Nephron progenitor cell (in vitro differentiated cells): Measurements from ENCODE around the gene PHC2.

Source experiments
- DNase-seq: peaks from one replicate; pipeline ENCODE4 v3.0.0; 2021
- H3K27ac Mint-ChIP-seq: 2 replicates; pipeline ENCODE4 v1.8.0; 2021; ENCODE audit warnings: mild to moderate bottlenecking, moderate library complexity, mixed read lengths
- H3K27me3 Mint-ChIP-seq: 2 replicates; pipeline ENCODE4 v1.8.0; 2021; ENCODE audit warnings: mild to moderate bottlenecking, low read depth, mixed read lengths; ENCODE audit not compliant: poor library complexity
- H3K36me3 Mint-ChIP-seq: 2 replicates; pipeline ENCODE4 v1.8.0; 2021; ENCODE audit warnings: low read depth, mixed read lengths
- H3K4me1 Mint-ChIP-seq: 2 replicates; pipeline ENCODE4 v1.8.0; 2021; ENCODE audit warnings: mixed read lengths
- H3K4me3 Mint-ChIP-seq: 2 replicates; pipeline ENCODE4 v1.8.0; 2021; ENCODE audit warnings: mild to moderate bottlenecking, moderate library complexity, mixed read lengths
- H3K9me3 Mint-ChIP-seq: 2 replicates; pipeline ENCODE4 v1.8.0; 2021; ENCODE audit warnings: mild to moderate bottlenecking, moderate library complexity, mixed read lengths
- TF ChIP-seq, protein P1 (sequence below): fragments of 200-600 bp; sonication (generic); IDR thresholded peaks from 2 replicates; pipeline ENCODE4 v1.5.0; 2021; ENCODE audit warnings: antibody characterized with exemption

PHC2 gene

DNA sequence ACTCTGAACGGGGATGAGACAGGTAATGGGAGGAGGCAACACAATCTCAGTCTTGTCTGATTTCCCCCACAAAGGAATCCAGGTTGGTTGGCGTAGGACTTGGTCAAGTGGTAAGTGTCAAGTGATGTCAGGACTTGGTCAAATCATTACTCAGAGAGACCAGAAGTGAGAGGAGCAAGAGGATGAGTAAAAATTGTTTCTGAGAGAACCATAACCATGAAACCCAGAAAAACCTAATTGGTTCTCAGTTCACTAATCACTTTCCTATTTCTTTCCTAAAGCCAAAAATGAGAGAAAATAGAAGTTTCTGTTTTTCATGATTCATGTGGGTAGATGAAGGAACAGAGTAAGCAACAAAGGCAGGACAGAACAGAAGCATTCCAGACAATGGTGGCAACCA, 5.0 kb downstream of the PHC2 start:
- peaks cover 54% of the 10 kb centered on the region for H3K36me3 Mint-ChIP-seq
- H3K4me1 Mint-ChIP-seq, result peaks cover 28% of the 10 kb centered on the region
- no peak overlapping the region for H3K27ac Mint-ChIP-seq
- no peak for DNase-seq
- peaks cover 14% of the 10 kb centered on the region for H3K9me3 Mint-ChIP-seq
- TF ChIP-seq, protein P1, sequence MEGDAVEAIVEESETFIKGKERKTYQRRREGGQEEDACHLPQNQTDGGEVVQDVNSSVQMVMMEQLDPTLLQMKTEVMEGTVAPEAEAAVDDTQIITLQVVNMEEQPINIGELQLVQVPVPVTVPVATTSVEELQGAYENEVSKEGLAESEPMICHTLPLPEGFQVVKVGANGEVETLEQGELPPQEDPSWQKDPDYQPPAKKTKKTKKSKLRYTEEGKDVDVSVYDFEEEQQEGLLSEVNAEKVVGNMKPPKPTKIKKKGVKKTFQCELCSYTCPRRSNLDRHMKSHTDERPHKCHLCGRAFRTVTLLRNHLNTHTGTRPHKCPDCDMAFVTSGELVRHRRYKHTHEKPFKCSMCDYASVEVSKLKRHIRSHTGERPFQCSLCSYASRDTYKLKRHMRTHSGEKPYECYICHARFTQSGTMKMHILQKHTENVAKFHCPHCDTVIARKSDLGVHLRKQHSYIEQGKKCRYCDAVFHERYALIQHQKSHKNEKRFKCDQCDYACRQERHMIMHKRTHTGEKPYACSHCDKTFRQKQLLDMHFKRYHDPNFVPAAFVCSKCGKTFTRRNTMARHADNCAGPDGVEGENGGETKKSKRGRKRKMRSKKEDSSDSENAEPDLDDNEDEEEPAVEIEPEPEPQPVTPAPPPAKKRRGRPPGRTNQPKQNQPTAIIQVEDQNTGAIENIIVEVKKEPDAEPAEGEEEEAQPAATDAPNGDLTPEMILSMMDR, result no peak
- H3K4me3 Mint-ChIP-seq, result peak overlapping the region; percentile 68
- H3K27me3 Mint-ChIP-seq, result no peaks in the 10 kb centered on the region

DNA sequence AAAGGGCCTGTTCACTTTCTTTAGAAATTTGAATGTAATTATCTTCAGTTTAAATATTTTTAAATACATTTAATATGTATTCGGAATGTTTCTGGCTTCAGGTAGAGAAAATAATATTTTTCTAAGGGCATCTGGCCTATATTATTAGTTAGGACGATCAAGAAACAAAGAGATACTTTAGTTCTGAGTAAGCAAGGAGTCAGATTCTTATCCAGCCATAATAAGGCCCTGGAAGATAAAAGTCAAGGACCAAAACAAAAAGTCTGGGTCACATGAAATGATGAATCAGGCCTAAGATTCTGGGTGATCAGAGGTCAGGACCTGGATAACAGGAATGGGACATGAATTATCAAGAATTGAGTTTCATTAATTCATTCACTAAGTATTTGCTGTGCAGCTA, 6.3 kb downstream of the PHC2 start:
- no peak for DNase-seq
- peak overlapping the region; percentile 35 for H3K4me3 Mint-ChIP-seq
- TF ChIP-seq, protein P1, result no peak
- H3K36me3 Mint-ChIP-seq, result peaks cover 67% of the 10 kb centered on the region
- H3K27ac Mint-ChIP-seq, result no peak overlapping the region
- H3K4me1 Mint-ChIP-seq, result peaks cover 29% of the 10 kb centered on the region
- H3K9me3 Mint-ChIP-seq, result peaks cover 25% of the 10 kb centered on the region
- no peaks in the 10 kb centered on the region for H3K27me3 Mint-ChIP-seq

DNA sequence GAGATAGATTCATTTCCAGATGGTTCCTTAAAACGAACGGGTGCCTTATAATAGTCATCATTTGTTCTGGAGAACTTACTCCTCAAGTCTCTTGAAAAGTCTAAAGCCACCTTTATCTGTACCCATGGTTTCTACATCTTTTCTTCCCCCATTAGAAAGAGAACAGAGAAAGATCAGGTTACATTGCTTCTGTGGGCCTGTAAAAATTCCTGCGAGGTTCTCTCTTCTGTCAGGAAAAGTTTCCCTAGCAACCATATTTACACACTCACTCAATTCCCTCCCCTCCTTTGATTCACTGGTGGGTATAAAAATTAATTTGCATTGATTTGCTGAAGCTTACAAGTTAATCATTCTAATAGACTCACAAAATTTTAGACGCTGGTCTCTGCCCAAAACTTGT, 6.7 kb downstream of the PHC2 start:
- TF ChIP-seq, protein P1, result no peak
- peaks cover 29% of the 10 kb centered on the region for H3K9me3 Mint-ChIP-seq
- no peaks in the 10 kb centered on the region for H3K27me3 Mint-ChIP-seq
- H3K27ac Mint-ChIP-seq, result peak overlapping the region; percentile 46
- peaks cover 29% of the 10 kb centered on the region for H3K4me1 Mint-ChIP-seq
- H3K36me3 Mint-ChIP-seq, result peaks cover 71% of the 10 kb centered on the region
- no peak for DNase-seq
- H3K4me3 Mint-ChIP-seq, result peak overlapping the region; percentile 35

DNA sequence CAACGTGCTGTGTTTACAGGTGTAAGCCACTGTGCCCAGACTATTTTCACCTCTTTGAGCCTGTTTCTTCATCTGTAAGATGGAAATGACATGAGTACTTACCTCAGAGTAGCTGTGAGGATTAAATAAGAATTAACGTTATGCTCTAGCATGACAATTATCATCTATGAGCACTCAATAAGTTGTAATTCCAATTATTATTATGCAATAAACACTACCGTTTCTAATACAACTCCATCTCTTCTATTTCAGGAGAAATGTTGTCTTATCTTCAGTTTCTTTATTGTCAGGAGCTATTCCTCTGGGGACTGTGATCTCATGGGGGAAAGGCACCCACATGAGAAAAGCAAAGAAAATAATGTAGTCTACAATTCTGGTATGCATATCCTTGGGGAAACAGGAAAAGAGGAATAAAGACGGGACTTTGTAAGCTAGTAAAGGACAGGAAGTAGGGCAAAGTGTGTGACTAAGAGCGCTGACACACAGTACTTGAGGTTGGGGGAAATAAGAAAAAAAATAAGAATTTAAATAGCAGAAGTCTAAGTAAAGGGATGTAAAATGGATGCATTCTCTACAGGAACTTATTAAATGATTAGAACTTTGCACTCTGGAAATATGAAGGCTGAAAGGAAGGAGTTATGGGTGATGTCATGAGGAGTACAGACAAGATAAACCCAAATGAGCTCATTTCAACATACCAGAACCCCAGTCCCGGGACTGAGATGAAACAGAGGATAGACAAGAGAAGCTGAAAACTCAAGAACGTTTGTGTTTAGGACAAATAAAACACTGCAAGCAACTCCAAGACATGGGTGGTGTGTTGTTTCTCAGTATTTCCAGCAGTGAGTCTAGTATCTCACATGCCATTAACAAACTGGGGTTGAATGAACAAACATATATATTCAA, 9.8 kb downstream of the PHC2 start:
- TF ChIP-seq, protein P1, result no peak
- H3K9me3 Mint-ChIP-seq, result peaks cover 58% of the 10 kb centered on the region
- peaks cover 93% of the 10 kb centered on the region for H3K36me3 Mint-ChIP-seq
- H3K4me3 Mint-ChIP-seq, result no peak overlapping the region
- H3K27me3 Mint-ChIP-seq, result no peaks in the 10 kb centered on the region
- H3K27ac Mint-ChIP-seq, result peak overlapping the region; percentile 8
- H3K4me1 Mint-ChIP-seq, result peaks cover 29% of the 10 kb centered on the region
- no peak for DNase-seq

DNA sequence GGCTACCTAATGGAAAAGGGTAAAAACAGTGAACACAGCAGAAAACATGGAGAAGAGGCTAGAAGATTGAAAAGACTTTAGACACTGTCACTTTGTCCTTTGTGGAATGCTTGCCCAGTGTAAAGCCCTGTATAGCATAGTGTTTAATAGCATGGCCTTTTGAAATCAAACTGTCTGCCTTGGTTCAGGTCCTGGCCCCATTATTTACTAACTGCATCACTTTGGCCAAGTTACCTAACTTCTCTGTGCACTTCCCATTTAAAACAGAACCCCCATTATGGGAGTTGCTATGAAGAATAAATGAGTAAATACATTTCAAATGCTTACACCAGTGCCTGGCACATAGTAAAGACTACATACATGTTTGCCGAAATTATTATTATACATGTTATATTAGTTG, 12.1 kb downstream of the PHC2 start:
- H3K36me3 Mint-ChIP-seq, result peaks cover 96% of the 10 kb centered on the region
- H3K9me3 Mint-ChIP-seq, result peaks cover 73% of the 10 kb centered on the region
- H3K4me3 Mint-ChIP-seq, result no peak overlapping the region
- H3K27me3 Mint-ChIP-seq, result peaks cover 2% of the 10 kb centered on the region
- TF ChIP-seq, protein P1, result no peak
- H3K4me1 Mint-ChIP-seq, result peaks cover 42% of the 10 kb centered on the region
- DNase-seq, result no peak
- H3K27ac Mint-ChIP-seq, result no peak overlapping the region

DNA sequence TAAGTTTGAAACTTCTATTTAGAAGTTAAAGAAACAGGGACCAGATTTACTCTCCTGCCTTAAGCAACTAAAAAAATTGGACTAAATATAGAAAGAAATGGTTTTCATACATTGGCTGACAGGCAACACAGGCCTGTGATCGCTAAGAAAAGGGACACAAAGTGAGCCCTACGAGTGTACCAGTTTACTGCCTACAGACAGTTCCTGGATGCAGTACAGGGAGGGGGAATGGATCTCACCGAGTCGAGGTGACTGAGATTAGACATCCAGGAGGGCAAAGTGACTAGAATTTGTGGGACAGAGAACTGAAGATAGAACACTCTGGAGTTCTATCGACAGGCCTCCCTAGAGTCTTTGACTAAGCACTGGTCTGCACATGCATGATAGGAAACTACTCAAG, 16.0 kb downstream of the PHC2 start:
- Mint-ChIP-seq H3K27me3 (peaks cover 2% of the 10 kb centered on the region), H3K9me3 (peaks cover 71% of the 10 kb centered on the region), H3K36me3 (peaks cover 92% of the 10 kb centered on the region), H3K4me3 (no peak overlapping the region), H3K4me1 (peaks cover 24% of the 10 kb centered on the region), H3K27ac (peak overlapping the region; percentile 64)
- DNase-seq, result no peak
- TF ChIP-seq, protein P1, result no peak
